Colonic mucosa (tissue), 4 donors: Measurements from ENCODE around the gene BICRA. TPM values are rescaled to one million over a fixed set of nuclear protein-coding genes. Genes with fewer than 3 reads are reported as not detected.

Source experiments
- DNase-seq: peaks from one replicate; pipeline ENCODE4 v3.0.0-alpha.2; 2020
- H3K27ac ChIP-seq: fragments of 200-600 bp; one replicate; pipeline ENCODE4 v1.8.0; 2021
- H3K27me3 ChIP-seq: fragments of 200-600 bp; one replicate; pipeline ENCODE4 v1.8.0; 2021
- H3K36me3 ChIP-seq: fragments of 200-600 bp; one replicate; pipeline ENCODE4 v1.8.0; 2021
- H3K4me1 ChIP-seq: fragments of 200-600 bp; one replicate; pipeline ENCODE4 v1.8.0; 2021; ENCODE audit warnings: mild to moderate bottlenecking
- H3K4me3 ChIP-seq: fragments of 200-600 bp; one replicate; pipeline ENCODE4 v1.8.0; 2021
- H3K9ac ChIP-seq, 2 donors: one replicate each; pipeline ENCODE4 v1.7.0; 2013; ENCODE audit warnings: control low read depth in 2 of 2, low read depth in 2 of 2, low read length in 2 of 2
- H3K9me3 ChIP-seq: fragments of 200-600 bp; one replicate; pipeline ENCODE4 v1.8.0; 2021
- CTCF ChIP-seq: fragments of 200-600 bp; IDR thresholded peaks from one replicate; pipeline ENCODE4 v1.8.0; 2022; ENCODE audit warnings: antibody characterized with exemption, mild to moderate bottlenecking
- intact Hi-C: fragments of 100-400 bp; cut with DNase I; formaldehyde crosslinking; loops from one replicate; pipeline ENCODE4 v1.14.1; 2022
- total RNA-seq, 2 donors: library from RNA; stranded (reverse); fragmentation: NEBNext Ultra II Directional in 1 of 2; extraction: Animal tissue kit (Norgen Biotek cat#: 25700) in 1 of 2; gene quantifications; one replicate each; pipeline ENCODE4 v1.2.1, GENCODE V29; 2021
- donor health status: healthy.
- donor health status: DM: no; HTN: no; CAD: no.
- donor health status: DM: no; HTN: no; CAD: no.

BICRA gene
- total RNA-seq, 2 donors from 2014 or later = 11.7 to 13.4 TPM

GRCh38 chr19:47649588-47649987 lies 40.7 kb downstream of the BICRA start:
- Histone ChIP-seq H3K4me3 (no peak overlapping the region), H3K4me1 (peaks cover 4% of the 10 kb centered on the region), H3K27me3 (no peaks in the 10 kb centered on the region), H3K9me3 (no peaks in the 10 kb centered on the region), H3K27ac (no peak overlapping the region), H3K36me3 (no peaks in the 10 kb centered on the region), H3K9ac (no peak overlapping the region)
- no peak for DNase-seq
- no peak for TF ChIP-seq CTCF
- intact Hi-C loops = no loop called here

GRCh38 chr19:47650700-47651099 lies 41.8 kb downstream of the BICRA start:
- Histone ChIP-seq H3K36me3 (no peaks in the 10 kb centered on the region), H3K9ac (no peak overlapping the region), H3K27me3 (no peaks in the 10 kb centered on the region), H3K4me1 (peaks cover 4% of the 10 kb centered on the region), H3K4me3 (no peak overlapping the region), H3K27ac (no peak overlapping the region), H3K9me3 (no peaks in the 10 kb centered on the region)
- intact Hi-C loops = no loop called here
- no peak for DNase-seq
- TF ChIP-seq CTCF = no peak

- peaks cover 4% of the 10 kb centered on the region for H3K4me1 ChIP-seq
- intact Hi-C loops = no loop called here
- no peaks in the 10 kb centered on the region for H3K9me3 ChIP-seq
- no peak overlapping the region for H3K27ac ChIP-seq
- no peaks in the 10 kb centered on the region for H3K36me3 ChIP-seq
- H3K27me3 ChIP-seq = no peaks in the 10 kb centered on the region
- TF ChIP-seq CTCF = no peak
- H3K4me3 ChIP-seq = no peak overlapping the region
- H3K9ac ChIP-seq = no peak overlapping the region
- DNase-seq = no peak
Measured at GRCh38 chr19:47651132-47651531, 42.2 kb downstream of the BICRA start.

- Histone ChIP-seq H3K9me3 (no peaks in the 10 kb centered on the region), H3K4me3 (no peak overlapping the region), H3K27me3 (no peaks in the 10 kb centered on the region), H3K27ac (no peak overlapping the region), H3K9ac (no peak overlapping the region), H3K4me1 (peaks cover 4% of the 10 kb centered on the region), H3K36me3 (no peaks in the 10 kb centered on the region)
- intact Hi-C loops = no loop called here
- DNase-seq = no peak
- no peak for TF ChIP-seq CTCF
Measured at GRCh38 chr19:47651691-47652090, 42.8 kb downstream of the BICRA start.

GRCh38 chr19:47652285-47652684 lies 43.4 kb downstream of the BICRA start:
- no peak for DNase-seq
- H3K4me3 ChIP-seq = no peak overlapping the region

More at GRCh38 chr19:47652285-47652684, 43.4 kb downstream of the BICRA start:
- no peak overlapping the region for H3K9ac ChIP-seq
- no peaks in the 10 kb centered on the region for H3K27me3 ChIP-seq
- no peak overlapping the region for H3K27ac ChIP-seq
- H3K4me1 ChIP-seq = peaks cover 4% of the 10 kb centered on the region
- H3K9me3 ChIP-seq = no peaks in the 10 kb centered on the region
- TF ChIP-seq CTCF = no peak
- no peaks in the 10 kb centered on the region for H3K36me3 ChIP-seq
- intact Hi-C loops = no loop called here
